ENCODE data around the gene TTC33. TPM values are rescaled to one million over a fixed set of nuclear protein-coding genes. Genes with fewer than 3 reads are reported as not detected.
"Not testable (repeated sequence)": the region's sequence is repeated elsewhere in the genome, so short reads cannot be mapped to it uniquely, and the experiment has no call there.

TTC33 gene
- polyA plus RNA-seq, 1 experiment = 12.4 TPM

- Histone ChIP-seq H3K27ac (ENCODE audit: low read depth, low read length) (no peak overlapping the region), H3K27me3 (ENCODE audit: control insufficient read depth, insufficient read depth, low read length) (no peaks in the 10 kb centered on the region), H3K9me3 (ENCODE audit: control insufficient read depth, insufficient read depth, low read length) (no peaks in the 10 kb centered on the region), H3K4me3 (ENCODE audit: low read depth, low read length) (no peak overlapping the region)
- POLR2A ChIA-PET = no interaction called here
- DNase-seq (ENCODE audit: low read depth, low spot score) = no peak
- no peak for TF ChIP-seq CTCF (IDR thresholded peaks at IDR 0.05; ENCODE audit: low read depth, low read length)
- CTCF ChIA-PET = no interaction called here
Observed at GRCh38 chr5:40601198-40601868, 154.4 kb downstream of the TTC33 start.

GRCh38 chr5:40600383-40600782 lies 155.4 kb downstream of the TTC33 start:
- DNase-seq (ENCODE audit: low read depth, low spot score) = no peak
- TF ChIP-seq CTCF (IDR thresholded peaks at IDR 0.05; ENCODE audit: low read depth, low read length) = no peak
- Histone ChIP-seq H3K27ac (ENCODE audit: low read depth, low read length) (no peak overlapping the region), H3K9me3 (ENCODE audit: control insufficient read depth, insufficient read depth, low read length) (no peaks in the 10 kb centered on the region), H3K27me3 (ENCODE audit: control insufficient read depth, insufficient read depth, low read length) (no peaks in the 10 kb centered on the region), H3K4me3 (ENCODE audit: low read depth, low read length) (no peak overlapping the region)
- ChIA-PET CTCF (no interaction called here), POLR2A (no interaction called here)

- no peak for DNase-seq (ENCODE audit: low read depth, low spot score)
- TF ChIP-seq CTCF (IDR thresholded peaks at IDR 0.05; ENCODE audit: low read depth, low read length) = no peak
- Histone ChIP-seq H3K4me3 (ENCODE audit: low read depth, low read length) (no peak overlapping the region), H3K9me3 (ENCODE audit: control insufficient read depth, insufficient read depth, low read length) (no peaks in the 10 kb centered on the region), H3K27me3 (ENCODE audit: control insufficient read depth, insufficient read depth, low read length) (no peaks in the 10 kb centered on the region), H3K27ac (ENCODE audit: low read depth, low read length) (no peak overlapping the region)
- POLR2A ChIA-PET = no interaction called here
- CTCF ChIA-PET = no interaction called here
Observed at GRCh38 chr5:40599676-40600075, 156.1 kb downstream of the TTC33 start.

- Histone ChIP-seq H3K27ac (ENCODE audit: low read depth, low read length) (no peak overlapping the region), H3K27me3 (ENCODE audit: control insufficient read depth, insufficient read depth, low read length) (no peaks in the 10 kb centered on the region), H3K9me3 (ENCODE audit: control insufficient read depth, insufficient read depth, low read length) (no peaks in the 10 kb centered on the region), H3K4me3 (ENCODE audit: low read depth, low read length) (no peak overlapping the region)
- DNase-seq (ENCODE audit: low read depth, low spot score) = no peak
- CTCF ChIA-PET = interaction anchor here (0.7 kb wide), 1 partner anchor 577 kb away, joined by 6 read pairs; no protein-coding TSS in a partner anchor
- no peak for TF ChIP-seq CTCF (IDR thresholded peaks at IDR 0.05; ENCODE audit: low read depth, low read length)
- POLR2A ChIA-PET = no interaction called here
Observed at GRCh38 chr5:40594811-40595210, 160.9 kb downstream of the TTC33 start.

GRCh38 chr5:40591727-40592396 lies 163.9 kb downstream of the TTC33 start:
- H3K9me3 ChIP-seq (ENCODE audit: control insufficient read depth, insufficient read depth, low read length); DNase-seq (ENCODE audit: low read depth, low spot score); H3K27ac ChIP-seq (ENCODE audit: low read depth, low read length); H3K4me3 ChIP-seq (ENCODE audit: low read depth, low read length); CTCF ChIA-PET; POLR2A ChIA-PET; H3K27me3 ChIP-seq (ENCODE audit: control insufficient read depth, insufficient read depth, low read length): not testable (repeated sequence)

Data from AG04450 (cell line).